Measurements from ENCODE around the gene PILRA. TPM values are rescaled to one million over a fixed set of nuclear protein-coding genes. Genes with fewer than 3 reads are reported as not detected.

PILRA gene
- total and polyA plus RNA-seq, 2 experiments from 2014 or later: 2.2 to 3.0 TPM

DNA sequence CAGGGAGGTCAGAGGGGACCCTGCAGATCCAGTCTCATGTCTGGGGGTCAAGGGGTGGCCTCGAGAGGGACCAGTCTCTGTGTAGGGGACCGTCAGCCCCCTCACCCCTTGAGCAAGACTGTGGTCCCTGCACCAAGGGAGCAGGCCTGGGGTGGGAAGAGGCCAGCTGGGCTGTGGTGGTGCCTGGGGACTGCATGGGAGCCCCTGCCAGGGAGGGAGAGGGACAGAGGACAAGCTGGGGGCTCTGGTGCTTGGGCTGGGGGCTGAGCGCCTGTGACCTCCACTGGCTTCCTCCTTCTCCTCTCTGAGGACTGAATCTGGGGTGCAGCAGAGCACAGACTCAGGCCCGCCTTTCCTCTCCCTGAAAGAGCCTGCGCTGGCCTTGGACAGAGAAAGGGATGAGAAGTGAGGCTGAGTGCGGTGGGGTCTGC, 16.1 kb upstream of the PILRA start:
- 98% methylated on average over 6 of the region's 6 CpGs for WGBS (ENCODE audit: low lambda C conversion rate, missing lambda C conversion rate)
- H3K27ac ChIP-seq: no peak overlapping the region
- H3K4me1 ChIP-seq (ENCODE audit: insufficient read depth): no peaks in the 10 kb centered on the region
- no peaks in the 10 kb centered on the region for H3K36me3 ChIP-seq (replicated peaks; ENCODE audit: insufficient read depth, low read depth)
- TF ChIP-seq, protein P1, sequence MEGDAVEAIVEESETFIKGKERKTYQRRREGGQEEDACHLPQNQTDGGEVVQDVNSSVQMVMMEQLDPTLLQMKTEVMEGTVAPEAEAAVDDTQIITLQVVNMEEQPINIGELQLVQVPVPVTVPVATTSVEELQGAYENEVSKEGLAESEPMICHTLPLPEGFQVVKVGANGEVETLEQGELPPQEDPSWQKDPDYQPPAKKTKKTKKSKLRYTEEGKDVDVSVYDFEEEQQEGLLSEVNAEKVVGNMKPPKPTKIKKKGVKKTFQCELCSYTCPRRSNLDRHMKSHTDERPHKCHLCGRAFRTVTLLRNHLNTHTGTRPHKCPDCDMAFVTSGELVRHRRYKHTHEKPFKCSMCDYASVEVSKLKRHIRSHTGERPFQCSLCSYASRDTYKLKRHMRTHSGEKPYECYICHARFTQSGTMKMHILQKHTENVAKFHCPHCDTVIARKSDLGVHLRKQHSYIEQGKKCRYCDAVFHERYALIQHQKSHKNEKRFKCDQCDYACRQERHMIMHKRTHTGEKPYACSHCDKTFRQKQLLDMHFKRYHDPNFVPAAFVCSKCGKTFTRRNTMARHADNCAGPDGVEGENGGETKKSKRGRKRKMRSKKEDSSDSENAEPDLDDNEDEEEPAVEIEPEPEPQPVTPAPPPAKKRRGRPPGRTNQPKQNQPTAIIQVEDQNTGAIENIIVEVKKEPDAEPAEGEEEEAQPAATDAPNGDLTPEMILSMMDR (IDR thresholded peaks at IDR 0.05; ENCODE audit: poor library complexity): no peak
- TF ChIP-seq EZH2 (IDR thresholded peaks at IDR 0.05; ENCODE audit: borderline replicate concordance) (no peak), EZH2phosphoT487 (IDR thresholded peaks at IDR 0.05; ENCODE audit: low read depth, severe bottlenecking, unreplicated experiment) (no peak)
- no peak overlapping the region for H3K4me2 ChIP-seq
- H4K20me1 ChIP-seq (ENCODE audit: insufficient read depth, poor library complexity, severe bottlenecking): no peaks in the 10 kb centered on the region
- H3K9me2 ChIP-seq (replicated peaks; ENCODE audit: insufficient read depth): no peaks in the 10 kb centered on the region
- no peaks in the 10 kb centered on the region for H3K79me2 ChIP-seq
- no peak overlapping the region for H3K4me3 ChIP-seq
- H3K9me3 ChIP-seq (ENCODE audit: low read depth): no peaks in the 10 kb centered on the region
- H2AFZ ChIP-seq: no peak overlapping the region
- no peaks in the 10 kb centered on the region for H3K27me3 ChIP-seq
- no peak for DNase-seq (ENCODE audit: low spot score)

DNA sequence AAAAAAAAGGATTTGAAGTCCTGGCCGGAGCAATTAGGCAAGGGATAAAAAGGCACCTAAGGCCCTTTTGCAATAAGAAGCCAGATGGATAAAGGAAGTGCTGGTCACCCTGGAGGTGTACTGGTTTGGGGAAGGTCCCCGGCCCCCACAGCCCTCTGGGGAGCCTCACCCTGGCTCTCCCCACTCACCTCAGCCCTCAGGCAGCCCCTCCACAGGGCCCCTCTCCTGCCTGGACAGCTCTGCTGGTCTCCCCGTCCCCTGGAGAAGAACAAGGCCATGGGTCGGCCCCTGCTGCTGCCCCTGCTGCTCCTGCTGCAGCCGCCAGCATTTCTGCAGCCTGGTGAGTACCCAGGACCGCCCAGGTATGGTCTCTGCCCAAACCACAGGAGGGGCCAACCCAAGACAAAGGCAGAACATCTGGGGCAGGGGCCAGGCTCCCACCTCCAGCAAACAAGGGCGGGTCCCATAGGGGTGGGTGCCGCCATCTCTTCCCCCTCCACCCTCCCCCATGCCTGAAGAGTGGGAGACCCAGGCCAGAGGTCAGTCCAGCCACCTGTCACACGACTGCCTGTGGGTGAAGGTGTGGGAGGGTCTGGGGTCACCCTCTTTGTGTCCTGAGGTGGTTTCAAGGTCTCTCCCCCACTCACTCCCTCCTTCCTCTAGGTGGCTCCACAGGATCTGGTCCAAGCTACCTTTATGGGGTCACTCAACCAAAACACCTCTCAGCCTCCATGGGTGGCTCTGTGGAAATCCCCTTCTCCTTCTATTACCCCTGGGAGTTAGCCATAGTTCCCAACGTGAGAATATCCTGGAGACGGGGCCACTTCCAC, 15.0 kb upstream of the PILRA start, which contains the start of gene PILRB:
TSS of gene PILRB (plus strand) at position 91 of the 830 bp plus-strand sequence. CDS start at position 277, 186 bp downstream.
- Histone ChIP-seq H3K27ac (no peak within 1 kb of the TSS), H3K27me3 (no peaks in the 10 kb centered on the region), H3K4me2 (no peak within 1 kb of the TSS), H3K4me3 (no peak within 1 kb of the TSS), H3K4me1 (ENCODE audit: insufficient read depth) (no peaks in the 10 kb centered on the region), H2AFZ (no peak within 1 kb of the TSS), H3K9me3 (ENCODE audit: low read depth) (no peaks in the 10 kb centered on the region), H3K79me2 (no peaks in the 10 kb centered on the region), H4K20me1 (ENCODE audit: insufficient read depth, poor library complexity, severe bottlenecking) (no peaks in the 10 kb centered on the region), H3K9me2 (replicated peaks; ENCODE audit: insufficient read depth) (no peaks in the 10 kb centered on the region), H3K36me3 (replicated peaks; ENCODE audit: insufficient read depth, low read depth) (no peaks in the 10 kb centered on the region)
- TF ChIP-seq, protein P1 (IDR thresholded peaks at IDR 0.05; ENCODE audit: poor library complexity): no peak
- TF ChIP-seq EZH2 (IDR thresholded peaks at IDR 0.05; ENCODE audit: borderline replicate concordance) (no peak), EZH2phosphoT487 (IDR thresholded peaks at IDR 0.05; ENCODE audit: low read depth, severe bottlenecking, unreplicated experiment) (no peak)
- WGBS (ENCODE audit: low lambda C conversion rate, missing lambda C conversion rate): 86% methylated on average over 10 of the region's 11 CpGs
- DNase-seq (ENCODE audit: low spot score): no peak

DNA sequence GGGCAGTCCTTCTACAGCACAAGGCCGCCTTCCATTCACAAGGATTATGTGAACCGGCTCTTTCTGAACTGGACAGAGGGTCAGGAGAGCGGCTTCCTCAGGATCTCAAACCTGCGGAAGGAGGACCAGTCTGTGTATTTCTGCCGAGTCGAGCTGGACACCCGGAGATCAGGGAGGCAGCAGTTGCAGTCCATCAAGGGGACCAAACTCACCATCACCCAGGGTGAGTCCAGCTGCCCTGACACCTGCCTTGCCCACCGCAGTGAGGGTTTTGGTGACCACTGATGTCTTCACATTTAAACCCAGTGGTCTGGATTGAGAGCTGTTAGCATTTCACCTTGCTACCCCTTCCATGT, 14.5 kb upstream of the PILRA start:
- Histone ChIP-seq H3K36me3 (replicated peaks; ENCODE audit: insufficient read depth, low read depth) (no peaks in the 10 kb centered on the region), H3K9me3 (ENCODE audit: low read depth) (no peaks in the 10 kb centered on the region), H3K27me3 (no peaks in the 10 kb centered on the region), H4K20me1 (ENCODE audit: insufficient read depth, poor library complexity, severe bottlenecking) (no peaks in the 10 kb centered on the region), H3K4me1 (ENCODE audit: insufficient read depth) (no peaks in the 10 kb centered on the region), H3K27ac (no peak overlapping the region), H3K79me2 (no peaks in the 10 kb centered on the region), H2AFZ (no peak overlapping the region), H3K9me2 (replicated peaks; ENCODE audit: insufficient read depth) (no peaks in the 10 kb centered on the region), H3K4me3 (no peak overlapping the region), H3K4me2 (no peak overlapping the region)
- DNase-seq (ENCODE audit: low spot score): no peak
- TF ChIP-seq EZH2phosphoT487 (IDR thresholded peaks at IDR 0.05; ENCODE audit: low read depth, severe bottlenecking, unreplicated experiment): no peak
- TF ChIP-seq, protein P1 (IDR thresholded peaks at IDR 0.05; ENCODE audit: poor library complexity): no peak
- TF ChIP-seq EZH2 (IDR thresholded peaks at IDR 0.05; ENCODE audit: borderline replicate concordance): no peak
- WGBS (ENCODE audit: low lambda C conversion rate, missing lambda C conversion rate): 98% methylated on average over 8 of the region's 8 CpGs

All from hepatocyte (in vitro differentiated cells).